HG02763 (cell line): ENCODE data around the gene SDR42E1.
"Not testable (repeated sequence)": the region's sequence is repeated elsewhere in the genome, so short reads cannot be mapped to it uniquely, and the experiment has no call there.

ENCODE experiments used
- ATAC-seq: cut with Tn5 transposase; IDR thresholded peaks from one replicate; pipeline ENCODE4 v1.9.1; 2021; ENCODE audit warnings: mild to moderate bottlenecking, moderate library complexity; ENCODE audit not compliant: unreplicated experiment

Gene SDR42E1

DNA sequence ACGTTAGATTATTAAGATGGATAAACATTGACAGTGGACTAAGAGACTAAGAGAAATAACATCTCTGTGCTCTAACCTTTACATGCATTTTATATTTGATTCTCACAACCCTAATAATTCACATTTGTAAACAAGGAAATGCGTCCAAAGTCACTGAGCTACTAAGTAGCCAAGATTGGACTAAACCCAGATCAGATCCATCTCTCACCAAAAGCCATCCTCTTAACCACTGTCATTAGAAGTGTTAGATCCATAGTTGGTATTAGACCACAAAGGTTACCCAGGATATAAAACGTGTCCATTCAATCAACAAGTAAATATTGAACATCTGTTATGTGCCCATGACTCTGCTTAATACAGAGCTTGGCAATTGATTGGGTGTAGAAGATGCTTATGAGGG, 29.0 kb upstream of the SDR42E1 start:
- no peak for ATAC-seq

DNA sequence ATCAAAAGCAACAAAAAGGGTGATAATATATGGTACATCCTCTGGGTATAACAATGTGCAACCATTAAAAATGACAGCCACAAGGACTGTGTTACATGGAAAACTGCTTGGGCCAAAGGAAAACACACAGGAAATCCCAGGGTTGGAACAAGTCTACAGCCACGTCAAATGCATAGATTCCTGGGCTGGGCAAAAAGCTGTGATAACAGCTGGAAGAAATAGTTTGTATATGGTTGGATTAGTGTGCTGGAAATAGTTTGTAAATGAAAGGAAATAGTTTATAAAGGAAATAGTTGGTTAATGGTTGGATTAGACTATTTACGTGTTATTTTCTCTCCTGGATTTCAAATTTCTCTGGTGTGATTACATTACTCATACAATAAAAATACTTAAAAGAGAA, 26.4 kb upstream of the SDR42E1 start:
- no peak for ATAC-seq

- ATAC-seq, result no peak
Observed at GRCh38 chr16:82037251-82037650, 26.0 kb upstream of the SDR42E1 start.

- ATAC-seq, result no peak
Observed at GRCh38 chr16:82034981-82035612, 23.8 kb upstream of the SDR42E1 start, which contains the start of gene HSD17B2. TSS of gene HSD17B2 (plus strand) at chr16:82035253. CDS start at chr16:82035425, 172 bp downstream.

GRCh38 chr16:82033683-82034300, 22.5 kb upstream of the SDR42E1 start:
- no peak for ATAC-seq

DNA sequence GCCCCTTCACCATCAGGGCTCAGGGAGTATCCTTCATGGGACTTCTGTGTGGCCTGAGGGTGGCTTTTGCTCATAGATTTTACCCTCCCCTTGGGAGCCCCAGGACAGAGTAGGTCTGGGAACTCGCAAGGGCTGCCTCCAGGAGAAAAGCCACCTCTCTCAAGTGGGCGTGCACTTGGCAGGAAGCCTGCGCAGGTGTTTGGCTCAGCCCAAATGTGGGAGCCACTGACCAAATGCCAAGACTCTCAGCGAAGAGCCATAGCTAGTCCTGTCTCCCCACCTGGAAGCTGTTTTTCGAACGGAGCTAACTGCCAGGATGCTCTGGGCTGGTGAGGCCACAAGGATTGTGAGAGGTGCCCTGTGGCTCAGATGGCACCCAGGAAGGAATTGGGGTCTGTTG, 21.7 kb upstream of the SDR42E1 start:
- no peak for ATAC-seq

DNA sequence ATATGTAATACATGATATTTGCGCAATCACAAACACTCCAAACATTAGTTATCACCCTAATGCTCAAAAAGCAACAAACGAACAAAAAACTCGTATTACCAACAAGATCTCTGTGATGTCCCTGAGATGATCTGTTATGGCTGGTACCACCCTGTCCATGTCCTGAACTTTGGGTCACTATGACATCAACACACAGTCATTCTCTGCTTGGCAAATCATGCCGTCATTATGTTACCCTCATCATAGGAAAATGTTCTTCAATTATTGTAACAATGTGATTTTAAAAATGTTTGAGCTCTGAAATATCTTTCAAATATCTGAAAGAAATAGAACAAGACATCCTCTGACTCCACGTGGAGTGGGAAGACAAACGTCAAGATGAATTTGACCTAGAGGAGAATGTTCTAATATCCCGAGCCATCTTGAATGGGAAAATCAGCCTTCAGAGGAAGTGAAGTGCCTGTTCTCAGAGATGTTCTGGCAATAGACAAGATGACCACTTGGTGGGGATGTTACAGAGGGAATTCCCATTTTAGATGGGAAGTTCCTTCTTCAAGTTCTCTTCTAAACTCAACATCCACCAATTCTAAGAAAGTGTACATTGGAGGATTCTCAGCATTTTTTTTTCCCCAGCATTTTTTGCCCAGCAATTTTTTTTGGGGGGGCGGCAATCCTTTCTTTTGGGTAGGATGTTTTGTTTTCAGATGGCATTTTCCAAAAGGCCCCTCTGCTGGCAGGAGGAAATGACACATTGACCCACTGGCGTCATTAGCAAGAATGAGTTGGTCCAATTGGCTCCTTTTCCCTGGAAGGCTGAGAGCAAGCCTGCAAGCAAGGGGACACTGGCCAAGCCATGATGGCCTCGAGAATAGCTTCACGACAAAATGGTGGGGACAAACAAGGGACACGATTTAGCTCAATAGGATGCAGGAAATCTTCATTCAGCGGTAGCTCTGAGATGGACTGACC, 20.1 kb upstream of the SDR42E1 start:
- no peak for ATAC-seq

GRCh38 chr16:82027629-82028064, 16.4 kb upstream of the SDR42E1 start:
- ATAC-seq, result no peak

GRCh38 chr16:82024883-82025282, 13.6 kb upstream of the SDR42E1 start:
- no peak for ATAC-seq

DNA sequence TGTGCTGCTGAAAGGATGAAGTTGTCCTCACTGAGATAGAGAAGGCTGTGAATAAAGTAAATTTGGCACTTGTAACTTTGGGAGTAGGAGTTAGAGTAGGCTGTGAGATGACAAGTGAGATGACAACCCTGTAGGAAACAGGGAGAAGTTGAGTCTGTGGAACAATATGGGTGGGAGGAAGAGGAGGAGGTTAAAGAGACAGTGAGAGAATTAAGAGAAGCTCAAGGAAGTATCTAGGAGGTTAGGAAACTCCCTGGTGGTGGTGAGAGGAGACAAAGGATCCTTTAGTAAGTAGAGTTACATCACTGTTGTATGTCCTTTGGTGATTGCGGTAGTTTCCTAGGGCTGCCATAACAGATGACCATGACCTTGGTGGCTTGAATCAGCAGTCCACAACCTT, 13.0 kb upstream of the SDR42E1 start:
- no peak for ATAC-seq

DNA sequence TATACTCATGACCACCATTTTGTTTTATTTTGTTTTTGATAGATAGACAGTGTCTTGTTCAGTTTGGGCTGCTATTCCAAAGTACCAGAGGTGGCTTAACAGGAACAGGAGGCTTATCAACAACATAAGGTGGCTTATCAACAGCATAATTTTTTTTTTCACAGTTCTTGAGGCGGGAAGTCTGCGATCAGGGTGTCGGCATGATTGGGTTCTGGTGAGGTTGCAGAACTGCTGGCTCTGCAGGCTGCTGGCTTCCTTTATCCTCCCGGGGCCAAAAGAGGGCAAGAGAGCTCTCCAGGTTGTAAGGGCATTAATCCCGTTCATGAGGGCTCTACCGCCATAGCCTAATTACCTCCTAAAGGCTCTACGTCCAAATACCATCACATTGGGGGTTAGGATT, 11.9 kb upstream of the SDR42E1 start:
- ATAC-seq, result no peak

DNA sequence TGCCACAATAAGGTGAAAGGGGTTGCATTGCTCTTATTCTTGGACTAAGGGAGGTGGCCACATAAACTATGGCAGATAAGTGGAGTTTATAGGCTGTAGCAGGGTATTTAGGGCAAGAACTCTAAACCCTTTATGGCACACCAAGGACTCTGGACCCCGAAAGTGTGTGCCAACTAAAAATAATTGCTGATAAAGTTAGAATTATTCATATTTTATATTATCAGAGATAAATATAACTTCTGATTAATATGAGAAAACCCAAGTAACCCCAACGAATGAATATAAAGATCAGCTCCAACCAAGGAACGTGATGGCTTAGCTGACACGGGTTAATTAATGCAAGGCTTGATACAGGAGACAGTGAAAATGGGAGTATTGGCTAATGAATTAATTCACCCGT, 8.8 kb upstream of the SDR42E1 start:
- ATAC-seq, result no peak

DNA sequence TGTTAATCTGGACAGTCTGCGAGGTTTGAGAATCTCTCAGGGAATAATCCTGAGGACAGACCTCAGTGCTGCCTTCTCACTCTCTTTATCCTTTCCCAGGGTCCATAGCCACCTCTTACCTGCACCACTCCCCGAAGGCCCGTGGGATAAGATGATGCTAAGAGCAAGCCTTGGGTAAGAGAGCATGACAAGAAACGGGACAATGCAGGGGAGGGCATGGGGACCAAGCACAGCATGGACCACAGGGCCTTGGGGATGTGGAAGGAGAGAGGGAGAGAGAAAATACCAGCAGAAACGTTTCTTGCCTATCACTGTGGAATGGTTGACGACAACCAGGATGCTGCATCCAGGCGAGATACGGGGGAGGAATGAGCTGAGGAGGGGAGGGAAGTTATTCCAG, 8.3 kb upstream of the SDR42E1 start:
- ATAC-seq, result no peak

DNA sequence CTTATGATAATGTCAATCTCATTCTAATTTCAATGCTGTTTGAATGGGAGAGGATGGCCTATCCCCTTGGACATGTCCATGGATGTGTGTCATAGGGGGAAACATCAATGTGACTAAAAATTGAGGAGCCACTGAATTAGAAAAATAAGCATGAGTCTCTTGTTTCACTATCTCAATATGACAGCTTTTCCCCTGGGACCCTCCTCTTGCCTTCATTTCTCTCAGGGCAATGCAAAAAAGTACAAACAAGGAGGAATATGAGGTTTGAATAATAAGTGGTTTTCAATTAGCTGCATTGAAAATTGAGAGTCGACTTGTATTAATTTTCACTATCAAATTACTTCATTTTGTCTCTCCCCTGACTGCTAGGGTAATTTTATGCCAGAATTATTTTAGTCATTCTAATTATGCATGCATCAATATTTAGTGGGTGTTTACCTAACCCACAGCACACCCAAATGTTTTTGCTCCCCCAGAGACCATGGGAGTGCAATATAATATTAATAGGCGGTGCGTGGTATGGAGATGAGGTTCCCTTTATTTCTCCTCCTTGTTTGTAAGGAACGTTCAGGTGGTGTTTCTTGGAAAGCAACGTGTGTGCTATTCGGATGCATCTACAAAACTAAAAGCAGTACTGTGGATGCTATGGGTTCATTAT, 6.8 kb upstream of the SDR42E1 start:
- no peak for ATAC-seq

- ATAC-seq, result no peak
Observed at GRCh38 chr16:82016964-82017363, 5.7 kb upstream of the SDR42E1 start.

GRCh38 chr16:82016263-82016662, 5.0 kb upstream of the SDR42E1 start:
- ATAC-seq, result no peak

DNA sequence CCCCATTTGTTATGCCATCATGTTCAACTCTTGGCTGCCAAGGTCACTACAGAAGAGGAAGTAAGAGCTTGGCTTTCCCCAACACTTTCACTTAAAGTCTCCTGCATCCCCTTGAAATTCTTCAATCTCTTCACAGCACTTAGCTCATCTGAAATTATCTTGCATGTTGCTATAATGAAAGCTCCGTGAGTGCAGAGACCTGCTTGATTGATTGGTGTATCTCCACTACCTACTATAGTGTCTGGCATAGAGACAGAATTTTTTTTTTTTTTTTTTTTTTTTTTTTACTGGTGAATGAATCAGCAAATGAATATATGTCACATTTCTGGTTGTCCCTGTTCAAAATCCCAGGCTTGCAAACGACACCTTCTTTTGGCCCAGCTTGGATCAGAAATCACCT, 1.9 kb upstream of the SDR42E1 start:
- no peak for ATAC-seq

DNA sequence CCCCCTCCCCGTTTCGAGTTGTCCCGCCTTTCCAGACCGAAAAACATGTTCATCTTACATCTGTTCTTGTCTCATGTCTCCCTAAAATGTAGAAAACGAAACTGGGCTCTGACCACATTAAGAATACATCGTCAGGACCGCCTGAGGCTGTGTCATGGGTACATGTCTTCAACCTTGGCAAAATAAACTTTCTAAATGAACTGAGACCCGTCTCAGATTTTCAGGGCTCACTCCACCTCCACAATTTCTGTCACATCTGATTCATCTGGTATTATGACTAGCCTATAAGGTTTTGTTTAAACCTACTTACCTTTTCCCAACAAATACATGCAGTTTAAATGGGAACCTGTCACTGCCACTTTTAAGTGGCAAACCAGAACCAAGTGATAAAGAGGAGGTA, 621 bp downstream of the SDR42E1 start:
- ATAC-seq, result no peak

GRCh38 chr16:82009789-82010188, 1.5 kb downstream of the SDR42E1 start:
- ATAC-seq, result not testable (repeated sequence)

DNA sequence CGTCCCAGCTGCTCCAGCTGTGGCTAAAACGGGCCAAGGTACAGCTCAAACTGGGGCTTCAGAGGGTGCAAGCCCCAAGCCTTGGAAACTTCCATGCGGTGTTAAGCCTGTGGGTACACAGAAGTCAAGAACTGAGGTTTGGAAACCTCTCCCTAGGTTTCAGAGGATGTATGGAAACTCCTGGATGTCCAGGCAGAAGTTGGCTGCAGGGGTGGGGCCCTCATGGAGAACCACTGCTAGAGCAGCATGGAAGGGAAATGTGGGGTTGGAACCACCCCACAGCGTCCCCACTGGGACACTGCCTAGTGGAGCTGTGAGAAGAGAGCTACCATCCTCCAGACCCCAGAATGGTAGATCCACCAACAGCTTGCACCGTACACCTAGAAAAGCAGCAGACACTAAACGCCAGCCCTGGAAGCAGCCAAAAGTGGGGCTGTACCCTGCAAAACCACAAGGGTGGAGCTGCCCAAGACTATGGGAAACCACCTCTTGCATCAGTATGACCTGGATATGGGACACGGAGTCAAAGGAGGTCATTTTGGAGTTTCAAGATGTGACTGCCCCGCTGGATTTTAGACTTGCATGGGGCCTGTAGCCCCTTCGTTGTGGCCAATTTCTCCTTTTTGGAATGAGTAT, 2.2 kb downstream of the SDR42E1 start:
- ATAC-seq, result no peak

GRCh38 chr16:82007189-82007588, 4.1 kb downstream of the SDR42E1 start:
- ATAC-seq, result no peak
